Neural progenitor cell (in vitro differentiated cells): ENCODE results near the gene SPTLC1.

Source experiments
- EZH2phosphoT487 ChIP-seq: fragments of 200-600 bp; sonication (generic); IDR thresholded peaks from 2 replicates; pipeline ENCODE4 v1.6.1; 2017; ENCODE audit warnings: antibody characterized with exemption
- TF ChIP-seq, protein P1 (sequence below): fragments of 200-600 bp; sonication (generic); IDR thresholded peaks from 2 replicates; pipeline ENCODE4 v1.5.1; 2017; ENCODE audit warnings: antibody characterized with exemption, mild to moderate bottlenecking

GRCh38 chr9:92061184-92061583, 54.0 kb downstream of the SPTLC1 start:
- TF ChIP-seq, protein P1, sequence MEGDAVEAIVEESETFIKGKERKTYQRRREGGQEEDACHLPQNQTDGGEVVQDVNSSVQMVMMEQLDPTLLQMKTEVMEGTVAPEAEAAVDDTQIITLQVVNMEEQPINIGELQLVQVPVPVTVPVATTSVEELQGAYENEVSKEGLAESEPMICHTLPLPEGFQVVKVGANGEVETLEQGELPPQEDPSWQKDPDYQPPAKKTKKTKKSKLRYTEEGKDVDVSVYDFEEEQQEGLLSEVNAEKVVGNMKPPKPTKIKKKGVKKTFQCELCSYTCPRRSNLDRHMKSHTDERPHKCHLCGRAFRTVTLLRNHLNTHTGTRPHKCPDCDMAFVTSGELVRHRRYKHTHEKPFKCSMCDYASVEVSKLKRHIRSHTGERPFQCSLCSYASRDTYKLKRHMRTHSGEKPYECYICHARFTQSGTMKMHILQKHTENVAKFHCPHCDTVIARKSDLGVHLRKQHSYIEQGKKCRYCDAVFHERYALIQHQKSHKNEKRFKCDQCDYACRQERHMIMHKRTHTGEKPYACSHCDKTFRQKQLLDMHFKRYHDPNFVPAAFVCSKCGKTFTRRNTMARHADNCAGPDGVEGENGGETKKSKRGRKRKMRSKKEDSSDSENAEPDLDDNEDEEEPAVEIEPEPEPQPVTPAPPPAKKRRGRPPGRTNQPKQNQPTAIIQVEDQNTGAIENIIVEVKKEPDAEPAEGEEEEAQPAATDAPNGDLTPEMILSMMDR, result no peak
- no peak for TF ChIP-seq EZH2phosphoT487
